Raji (cell line): ENCODE results near the gene HSPA13.

Experiments used
- POLR2A ChIP-seq: IDR thresholded peaks from 2 replicates; pipeline ENCODE4 v1.6.1; 2011; ENCODE audit warnings: low read depth, low read length, control low read depth; ENCODE audit not compliant: insufficient read depth

Gene HSPA13

GRCh38 chr21:14382835-14383595, at the start of gene HSPA13:
TSS of gene HSPA13 (minus strand) at chr21:14383146. CDS start at chr21:14383119, 27 bp downstream.
- TF ChIP-seq POLR2A: peak; percentile 73

- no peak for TF ChIP-seq POLR2A
Observed at GRCh38 chr21:14418920-14419319, 36.0 kb upstream of the HSPA13 start.

GRCh38 chr21:14414932-14415508, 32.1 kb upstream of the HSPA13 start:
- TF ChIP-seq POLR2A: no peak

- TF ChIP-seq POLR2A: no peak
Observed at GRCh38 chr21:14405962-14406361, 23.0 kb upstream of the HSPA13 start.

- no peak for TF ChIP-seq POLR2A
Observed at GRCh38 chr21:14405225-14405624, 22.3 kb upstream of the HSPA13 start.

GRCh38 chr21:14403681-14404318, 20.9 kb upstream of the HSPA13 start:
- no peak for TF ChIP-seq POLR2A

- no peak for TF ChIP-seq POLR2A
Observed at GRCh38 chr21:14401217-14401616, 18.3 kb upstream of the HSPA13 start.

- no peak for TF ChIP-seq POLR2A
Observed at GRCh38 chr21:14388282-14388681, 5.3 kb upstream of the HSPA13 start.

- TF ChIP-seq POLR2A: no peak
Observed at GRCh38 chr21:14384453-14384852, 1.5 kb upstream of the HSPA13 start.

- no peak for TF ChIP-seq POLR2A
Observed at GRCh38 chr21:14383596-14384180, 742 bp upstream of the HSPA13 start.

- TF ChIP-seq POLR2A: no peak
Observed at GRCh38 chr21:14382486-14382834, 486 bp downstream of the HSPA13 start.

GRCh38 chr21:14376854-14377253, 6.1 kb downstream of the HSPA13 start:
- TF ChIP-seq POLR2A: no peak

GRCh38 chr21:14366998-14367397, 15.9 kb downstream of the HSPA13 start:
- TF ChIP-seq POLR2A: no peak

- TF ChIP-seq POLR2A: no peak
Observed at GRCh38 chr21:14361958-14362357, 21.0 kb downstream of the HSPA13 start.

- no peak for TF ChIP-seq POLR2A
Observed at GRCh38 chr21:14358775-14359174, 24.2 kb downstream of the HSPA13 start.

- TF ChIP-seq POLR2A: no peak
Observed at GRCh38 chr21:14356746-14357145, 26.2 kb downstream of the HSPA13 start.
